ENCODE results near the gene SDE2.
"Not testable (repeated sequence)": the region's sequence is repeated elsewhere in the genome, so short reads cannot be mapped to it uniquely, and the experiment has no call there.

Gene SDE2

GRCh38 chr1:225940385-225941151 is 58.6 kb downstream of the SDE2 start:
- no peak for DNase-seq

- DNase-seq, result not testable (repeated sequence)
Observed at GRCh38 chr1:225939939-225940310, 59.2 kb downstream of the SDE2 start.

- DNase-seq, result not testable (repeated sequence)
Observed at GRCh38 chr1:225939097-225939938, 59.8 kb downstream of the SDE2 start.

DNA sequence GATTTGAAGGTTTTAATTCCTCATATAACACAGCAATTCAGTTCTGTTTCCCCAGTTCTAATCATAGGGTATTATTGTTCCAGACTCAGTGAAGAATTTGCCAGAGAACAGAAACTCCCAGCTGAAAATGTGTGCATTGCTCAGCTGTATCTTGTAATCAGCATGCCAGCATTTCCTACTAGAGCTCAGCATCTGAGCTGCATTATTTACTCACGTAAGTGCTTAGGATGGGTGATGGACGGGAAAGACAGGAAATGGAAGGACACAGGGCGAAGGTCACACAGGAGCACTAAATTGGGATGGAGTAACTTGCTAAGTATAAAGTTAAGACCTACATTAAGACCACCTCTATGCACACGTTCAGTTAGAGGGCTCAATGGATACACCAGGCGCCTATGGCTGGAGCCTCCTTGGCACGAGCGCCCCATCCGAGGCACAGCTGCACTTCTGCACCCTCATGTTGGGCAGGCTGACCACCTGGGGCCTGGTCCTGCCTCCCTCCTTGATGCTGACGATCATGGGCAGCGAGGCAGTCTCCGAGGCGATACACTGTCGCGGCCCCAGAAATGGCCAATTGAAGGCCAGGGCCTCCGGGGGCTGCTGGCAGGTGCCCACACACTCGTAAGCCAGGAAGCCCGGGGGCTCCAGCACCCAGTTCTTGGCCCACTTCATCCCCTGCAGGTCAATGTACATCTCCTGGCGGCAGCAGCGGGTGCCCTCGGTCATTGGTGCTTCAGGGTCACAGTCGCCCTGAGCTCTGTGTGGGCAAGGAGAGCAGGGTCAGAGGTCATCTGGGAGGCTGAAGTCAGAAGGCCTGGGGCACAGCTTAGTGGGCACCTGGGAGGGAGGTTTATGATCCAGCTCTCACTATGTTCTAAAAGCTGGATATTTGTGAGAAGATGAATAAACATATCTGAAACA is 61.8 kb downstream of the SDE2 start:
- DNase-seq, result no peak

- DNase-seq, result no peak
Observed at GRCh38 chr1:225936523-225936922, 62.6 kb downstream of the SDE2 start.

DNA sequence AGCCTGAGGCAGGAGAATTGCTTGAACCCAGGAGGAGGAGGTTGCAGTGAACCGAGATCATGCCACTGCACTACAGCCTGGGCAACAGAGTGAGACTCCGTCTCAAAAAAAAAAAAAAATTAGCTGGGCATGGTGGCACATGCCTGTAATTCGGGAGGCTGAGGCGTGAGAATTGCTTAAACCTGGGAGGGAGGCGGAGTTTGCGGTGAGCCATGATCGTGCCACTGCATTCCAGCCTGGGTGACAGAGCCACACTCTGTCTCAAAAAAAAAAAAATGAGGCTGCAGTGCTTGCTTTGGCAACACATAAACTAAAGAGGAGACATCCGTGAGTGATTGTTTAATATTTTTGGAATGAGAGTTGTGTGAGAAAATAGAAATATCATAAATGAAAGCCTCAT is 63.1 kb downstream of the SDE2 start:
- not testable (repeated sequence) for DNase-seq

DNA sequence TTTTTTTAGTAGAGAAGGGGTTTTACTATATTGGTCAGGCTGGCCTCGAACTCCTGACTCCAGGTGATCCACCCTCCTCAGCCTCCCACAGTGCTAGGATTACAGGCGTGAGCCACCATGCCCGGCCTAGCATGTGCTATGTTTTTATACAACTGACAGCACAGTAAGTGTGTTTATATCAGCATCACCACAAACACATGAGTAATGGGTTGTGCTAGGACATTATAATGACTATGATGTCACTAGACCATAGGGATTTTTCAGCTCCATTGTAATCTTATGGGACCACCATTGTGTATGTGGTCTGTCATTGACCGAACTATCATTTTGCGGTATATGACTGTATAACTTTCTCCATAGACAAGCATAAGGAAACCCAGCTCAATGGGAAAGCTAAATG is 64.4 kb downstream of the SDE2 start:
- DNase-seq, result no peak

DNA sequence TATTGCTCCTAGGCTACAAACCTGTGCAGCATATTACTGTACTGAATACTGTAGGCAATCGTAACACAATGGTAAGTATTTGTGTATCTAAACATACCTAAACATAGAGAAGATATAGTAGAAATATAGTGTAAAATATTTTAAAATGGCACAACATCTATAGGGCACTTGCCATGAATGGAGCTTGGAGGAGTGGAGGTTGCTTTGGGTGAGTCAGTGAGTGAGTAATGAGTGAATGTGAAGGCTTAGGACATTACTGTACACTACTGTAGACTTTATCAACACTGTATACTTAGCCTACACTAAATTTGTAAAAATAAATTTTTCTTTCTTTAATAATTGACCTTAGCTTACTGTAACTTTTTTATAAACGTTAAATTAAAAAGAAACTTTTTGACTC is 66.1 kb downstream of the SDE2 start:
- DNase-seq, result no peak
